ENCODE measurements around the gene TBX4.

TBX4 gene

DNA sequence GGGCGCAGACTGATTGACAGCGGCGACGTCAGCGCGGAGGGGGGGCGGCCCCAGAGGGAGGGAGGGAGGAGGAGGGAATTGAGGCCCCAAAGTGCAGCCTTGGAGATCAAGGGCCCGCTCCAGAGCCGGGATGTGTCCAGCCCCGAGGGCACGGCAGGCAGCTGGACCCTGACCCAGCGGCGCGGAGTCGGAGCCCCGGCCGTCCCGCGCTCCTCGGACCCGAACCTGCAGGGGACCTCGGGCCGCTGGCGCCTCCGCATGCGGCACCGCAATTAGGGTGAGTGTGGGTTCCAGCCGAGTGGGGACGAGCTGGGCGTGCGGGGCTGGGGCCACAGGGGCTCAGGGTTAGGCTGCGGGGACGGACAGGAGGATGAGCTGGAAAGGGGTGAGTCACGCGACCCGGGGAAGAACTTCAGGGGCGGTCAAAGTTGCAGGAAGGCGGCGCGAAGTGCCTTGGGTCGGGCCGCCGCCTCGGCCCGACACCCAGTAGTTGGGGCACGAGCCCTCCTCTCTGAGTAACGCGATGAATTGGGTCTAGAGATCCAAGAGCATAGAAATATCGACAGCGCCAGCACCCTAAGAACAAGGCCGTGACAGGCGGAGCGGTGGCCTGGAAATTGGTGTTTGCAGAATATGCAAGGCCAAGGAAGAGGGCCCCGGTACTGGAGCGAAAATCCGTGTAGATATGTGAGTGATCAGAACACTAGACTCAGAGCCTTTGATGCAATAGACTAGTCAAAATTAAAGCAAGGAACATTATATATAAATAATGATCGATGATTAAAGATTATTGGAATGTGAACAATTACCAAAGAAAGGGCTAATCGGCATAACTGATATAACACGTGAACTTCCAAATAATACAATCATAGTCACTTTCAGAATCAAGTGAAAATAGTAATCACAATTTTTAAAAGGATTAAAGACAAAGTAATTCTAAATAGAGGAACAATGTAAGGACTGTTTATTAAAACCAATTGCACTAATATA, at the start of gene TBX4:
Gene TBX4 (plus strand): TSS at position 122 of the 990 bp plus-strand sequence. CDS start 4,069 bp downstream, outside the sequence.
- DNase-seq (ENCODE audit: extremely low read depth in 1 of 2, low read depth in 1 of 2), result no peak

DNA sequence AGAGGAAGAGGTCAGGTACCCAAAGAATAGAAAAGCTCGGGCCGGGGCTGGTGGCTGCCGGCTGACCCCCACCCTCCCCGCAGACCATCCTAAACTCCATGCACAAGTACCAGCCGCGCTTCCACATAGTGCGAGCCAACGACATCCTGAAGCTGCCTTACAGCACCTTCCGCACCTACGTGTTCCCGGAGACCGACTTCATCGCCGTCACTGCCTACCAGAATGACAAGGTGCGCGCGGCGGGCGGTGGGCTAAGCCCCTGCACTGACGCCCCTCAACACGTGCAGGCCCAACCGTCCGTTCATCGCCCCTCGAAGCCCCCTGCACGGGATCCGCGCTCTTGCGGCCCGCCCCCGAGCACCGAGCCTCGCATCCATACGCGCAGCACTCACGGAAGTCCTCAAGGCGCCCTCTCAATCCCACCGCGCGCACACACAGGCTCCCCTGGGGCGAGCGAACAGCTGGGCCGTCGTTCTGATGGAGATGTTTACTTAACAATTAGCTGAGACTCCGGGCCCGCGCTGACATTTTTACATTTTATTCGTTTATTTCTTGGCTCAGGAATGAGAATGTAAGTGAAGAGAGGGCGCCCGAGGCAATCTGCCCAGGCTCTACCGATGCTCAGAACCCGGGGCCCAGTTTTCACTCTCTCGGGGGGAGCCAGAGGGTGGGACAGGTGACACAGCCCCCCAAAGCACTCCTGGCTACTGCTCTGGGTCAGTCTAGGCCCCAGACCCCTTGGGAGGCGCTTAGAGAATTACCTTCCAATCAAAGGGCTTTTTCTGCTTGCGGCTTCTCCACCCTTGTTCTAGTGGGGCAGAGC, 49.0 kb upstream of the TBX4 start:
- DNase-seq (ENCODE audit: extremely low read depth in 1 of 2, low read depth in 1 of 2), result no peak

DNA sequence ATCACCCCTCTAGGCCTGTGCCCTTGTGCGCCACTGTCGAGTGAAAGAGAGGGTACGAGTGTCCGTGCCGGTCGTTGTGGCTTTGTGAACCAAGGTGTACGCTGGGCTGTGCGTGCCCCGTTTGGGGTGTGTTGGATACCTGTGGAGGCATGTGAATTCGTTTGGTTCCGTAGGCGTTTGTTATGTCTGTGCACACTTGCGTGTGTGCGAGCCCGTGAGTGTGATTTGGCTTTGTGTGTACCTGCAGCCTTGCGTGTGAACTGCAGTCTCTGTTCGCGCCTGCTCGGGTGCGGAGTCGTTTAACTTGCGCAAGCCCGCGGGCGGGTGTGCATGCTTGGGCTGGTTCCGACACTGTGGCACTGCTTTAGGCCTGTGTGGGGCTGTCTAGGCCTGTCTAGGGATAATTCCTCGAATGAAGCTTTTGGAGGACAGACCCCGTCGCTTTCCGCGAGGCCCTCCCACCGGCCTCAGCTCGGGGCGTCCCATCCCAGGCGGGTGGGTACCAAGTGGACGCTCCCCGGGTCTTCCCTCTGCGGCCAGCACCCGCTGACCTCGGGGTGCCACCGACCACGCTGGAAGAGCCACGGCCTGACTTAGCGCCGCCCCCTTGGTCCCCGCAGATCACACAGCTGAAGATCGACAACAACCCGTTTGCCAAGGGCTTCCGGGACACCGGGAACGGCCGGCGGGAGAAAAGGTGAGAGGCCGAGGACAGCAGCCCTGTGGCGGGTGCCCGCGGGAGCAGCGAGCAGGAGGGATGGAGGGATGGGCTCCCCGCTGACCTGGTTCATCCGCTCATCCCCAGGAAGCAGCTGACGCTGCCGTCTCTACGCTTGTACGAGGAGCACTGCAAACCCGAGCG, 48.2 kb upstream of the TBX4 start:
- no peak for DNase-seq (ENCODE audit: extremely low read depth in 1 of 2, low read depth in 1 of 2)

DNA sequence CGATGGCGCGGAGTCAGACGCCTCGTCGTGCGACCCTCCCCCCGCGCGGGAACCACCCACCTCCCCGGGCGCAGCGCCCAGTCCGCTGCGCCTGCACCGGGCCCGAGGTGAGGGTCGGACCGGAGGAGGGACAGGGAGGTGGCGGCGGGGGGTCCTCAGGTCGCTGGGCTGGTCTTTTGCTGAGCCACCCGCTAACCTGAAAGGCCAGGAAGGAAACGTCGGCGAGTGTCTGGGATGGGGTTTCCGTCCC, 47.6 kb upstream of the TBX4 start:
- DNase-seq (ENCODE audit: extremely low read depth in 1 of 2, low read depth in 1 of 2), result no peak

DNA sequence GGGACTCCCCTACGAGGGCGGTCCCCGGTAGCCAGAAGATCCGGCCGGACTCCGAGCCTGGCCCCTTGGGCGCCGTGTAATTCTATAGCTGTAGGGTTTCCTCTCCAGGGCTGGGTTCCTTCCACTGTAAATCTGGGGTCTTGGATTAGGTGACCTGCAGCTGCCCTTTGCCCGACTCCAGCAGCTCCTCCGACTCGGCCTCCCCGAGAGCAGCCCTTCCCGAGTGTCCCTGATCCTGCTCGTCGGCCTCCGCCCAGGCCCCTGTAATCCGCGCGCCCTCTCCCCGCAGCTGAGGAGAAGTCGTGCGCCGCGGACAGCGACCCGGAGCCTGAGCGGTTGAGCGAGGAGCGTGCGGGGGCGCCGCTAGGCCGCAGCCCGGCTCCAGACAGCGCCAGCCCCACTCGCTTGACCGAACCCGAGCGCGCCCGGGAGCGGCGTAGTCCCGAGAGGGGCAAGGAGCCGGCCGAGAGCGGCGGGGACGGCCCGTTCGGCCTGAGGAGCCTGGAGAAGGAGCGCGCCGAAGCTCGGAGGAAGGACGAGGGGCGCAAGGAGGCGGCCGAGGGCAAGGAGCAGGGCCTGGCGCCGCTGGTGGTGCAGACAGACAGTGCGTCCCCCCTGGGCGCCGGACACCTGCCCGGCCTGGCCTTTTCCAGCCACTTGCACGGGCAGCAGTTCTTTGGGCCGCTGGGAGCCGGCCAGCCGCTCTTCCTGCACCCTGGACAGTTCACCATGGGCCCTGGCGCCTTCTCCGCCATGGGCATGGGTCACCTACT, 47.1 kb upstream of the TBX4 start:
- no peak for DNase-seq (ENCODE audit: extremely low read depth in 1 of 2, low read depth in 1 of 2)

DNA sequence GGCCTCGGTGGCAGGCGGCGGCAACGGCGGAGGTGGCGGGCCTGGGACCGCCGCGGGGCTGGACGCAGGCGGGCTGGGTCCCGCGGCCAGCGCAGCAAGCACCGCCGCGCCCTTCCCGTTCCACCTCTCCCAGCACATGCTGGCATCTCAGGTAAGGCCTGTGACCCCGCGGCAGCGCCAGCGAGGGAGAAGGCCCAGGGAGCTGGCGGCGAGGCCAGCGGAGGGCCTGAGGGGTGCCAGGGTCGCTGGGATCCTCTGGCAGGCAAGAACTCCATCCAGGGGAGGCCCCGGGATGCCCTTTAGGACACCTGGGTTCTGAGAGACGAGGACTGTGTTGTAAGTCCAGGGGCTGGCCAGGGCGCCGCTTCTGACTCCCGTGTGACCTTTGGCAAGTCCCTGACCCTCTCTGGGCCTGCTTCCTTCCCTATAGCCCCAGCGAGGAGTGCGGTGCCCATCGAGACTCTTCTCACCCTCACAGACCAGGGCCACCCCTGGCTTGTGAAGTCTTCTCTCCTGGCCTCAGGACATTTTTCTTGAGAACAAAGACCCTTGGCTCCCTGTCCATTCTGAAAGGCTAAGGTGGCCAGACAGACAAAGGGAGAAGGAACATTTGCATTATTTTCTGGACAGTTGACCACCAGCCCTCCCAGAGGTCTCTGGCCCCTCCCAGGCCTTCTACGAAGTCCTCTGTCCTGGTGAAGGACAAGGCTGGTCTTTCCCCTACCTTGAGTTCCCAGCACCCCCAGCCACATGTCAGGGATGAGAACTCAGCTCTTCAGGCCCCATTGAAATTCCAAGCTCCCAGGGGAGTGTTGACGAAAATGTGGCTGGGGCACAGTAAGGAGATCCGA, 46.3 kb upstream of the TBX4 start:
- DNase-seq (ENCODE audit: extremely low read depth in 1 of 2, low read depth in 1 of 2), result no peak

DNA sequence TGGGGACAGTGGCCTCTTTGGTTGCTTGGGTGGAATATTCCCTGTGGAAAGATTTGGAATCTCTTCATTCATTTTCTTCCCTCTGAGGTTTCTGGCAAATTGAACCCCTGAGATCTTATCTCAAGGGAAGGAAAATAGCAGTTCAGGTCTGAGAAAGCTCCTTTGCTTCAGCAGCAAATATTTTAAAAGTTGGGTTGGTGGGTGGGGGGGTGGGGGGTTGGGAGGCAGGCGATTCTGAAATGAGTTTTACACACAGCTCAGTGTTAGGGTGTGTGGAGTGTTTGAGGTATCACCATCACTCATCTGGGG, 45.7 kb upstream of the TBX4 start:
- DNase-seq (ENCODE audit: extremely low read depth in 1 of 2, low read depth in 1 of 2), result no peak

DNA sequence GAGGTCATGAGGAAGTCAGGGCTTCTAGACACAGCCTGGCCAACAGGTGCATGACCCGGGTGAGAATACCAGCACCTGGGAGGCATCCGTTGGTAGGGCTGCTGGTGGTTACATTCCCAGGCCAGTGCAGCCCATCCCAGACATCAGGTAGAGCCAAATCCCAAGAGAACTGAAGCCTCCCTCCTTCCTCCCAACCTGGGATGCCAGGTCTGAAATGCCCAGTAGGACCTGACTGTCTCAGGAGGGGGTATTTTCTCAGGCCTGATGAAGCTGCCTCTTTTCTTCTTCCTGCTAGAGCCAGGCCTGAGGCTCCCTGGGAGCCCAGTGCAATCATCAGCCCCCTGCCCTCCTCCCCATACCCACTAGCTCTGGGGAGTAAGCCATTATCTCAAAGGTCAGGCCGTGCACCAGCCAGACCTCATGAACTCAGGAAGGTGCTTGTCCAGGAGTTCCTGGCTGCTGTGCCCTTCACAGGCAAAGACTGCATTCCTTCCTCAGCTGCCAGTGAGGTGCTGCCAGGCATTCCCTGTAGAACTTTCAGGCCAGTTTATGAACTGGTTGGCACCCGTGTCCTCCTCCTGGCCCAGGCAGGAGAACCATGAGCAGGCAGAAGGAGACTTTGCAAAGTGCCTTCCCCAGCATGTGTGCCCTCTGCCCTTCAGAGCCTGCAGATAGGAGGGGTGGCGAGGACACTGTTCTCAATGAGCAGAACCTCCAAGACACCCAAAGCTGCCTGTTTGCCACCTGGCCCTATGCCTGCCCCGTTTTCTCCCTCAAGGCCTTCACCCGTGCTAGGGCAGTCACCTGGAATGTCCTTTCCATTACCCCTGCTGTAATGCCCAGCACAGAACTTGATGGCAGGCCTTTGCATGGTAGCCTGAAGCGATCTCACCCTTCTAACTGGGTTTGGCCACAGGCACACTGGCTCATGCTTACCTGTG, 45.0 kb upstream of the TBX4 start:
- no peak for DNase-seq (ENCODE audit: extremely low read depth in 1 of 2, low read depth in 1 of 2)

DNA sequence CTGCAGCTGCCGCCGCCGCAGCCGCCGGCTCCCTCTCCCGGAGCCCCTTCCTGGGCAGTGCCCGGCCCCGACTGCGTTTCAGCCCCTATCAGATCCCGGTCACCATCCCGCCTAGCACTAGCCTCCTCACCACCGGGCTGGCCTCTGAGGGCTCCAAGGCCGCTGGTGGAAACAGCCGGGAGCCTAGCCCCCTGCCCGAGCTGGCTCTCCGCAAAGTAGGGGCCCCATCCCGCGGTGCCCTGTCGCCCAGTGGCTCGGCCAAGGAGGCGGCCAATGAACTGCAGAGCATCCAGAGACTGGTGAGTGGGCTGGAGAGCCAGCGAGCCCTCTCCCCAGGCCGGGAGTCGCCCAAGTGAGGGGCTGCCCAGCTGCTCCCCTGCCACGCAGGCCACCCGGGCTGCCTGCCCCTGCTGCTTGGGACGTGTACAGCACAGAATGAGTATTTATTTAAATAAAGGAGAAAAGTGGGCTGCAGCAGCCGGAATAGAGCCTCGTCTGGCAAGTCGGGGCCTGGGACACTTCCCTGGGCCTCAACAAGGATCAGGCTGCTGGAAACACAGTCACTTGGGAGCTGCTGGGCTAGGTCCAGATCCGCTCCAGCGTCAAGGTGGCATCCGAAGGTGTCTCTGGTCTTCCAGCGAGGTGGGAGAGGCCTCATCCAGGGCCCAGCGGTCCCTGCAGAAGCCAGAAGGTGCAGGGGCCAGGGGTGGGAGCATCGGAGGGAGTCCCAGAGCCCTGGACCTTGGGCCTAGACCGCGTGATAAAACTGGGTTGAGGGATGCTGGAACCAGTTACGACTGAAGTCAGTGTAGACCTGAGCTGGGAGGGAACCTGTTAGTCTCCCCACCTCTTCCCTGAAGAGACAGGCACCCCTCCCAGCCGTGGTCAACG, 43.8 kb upstream of the TBX4 start:
- no peak for DNase-seq (ENCODE audit: extremely low read depth in 1 of 2, low read depth in 1 of 2)

DNA sequence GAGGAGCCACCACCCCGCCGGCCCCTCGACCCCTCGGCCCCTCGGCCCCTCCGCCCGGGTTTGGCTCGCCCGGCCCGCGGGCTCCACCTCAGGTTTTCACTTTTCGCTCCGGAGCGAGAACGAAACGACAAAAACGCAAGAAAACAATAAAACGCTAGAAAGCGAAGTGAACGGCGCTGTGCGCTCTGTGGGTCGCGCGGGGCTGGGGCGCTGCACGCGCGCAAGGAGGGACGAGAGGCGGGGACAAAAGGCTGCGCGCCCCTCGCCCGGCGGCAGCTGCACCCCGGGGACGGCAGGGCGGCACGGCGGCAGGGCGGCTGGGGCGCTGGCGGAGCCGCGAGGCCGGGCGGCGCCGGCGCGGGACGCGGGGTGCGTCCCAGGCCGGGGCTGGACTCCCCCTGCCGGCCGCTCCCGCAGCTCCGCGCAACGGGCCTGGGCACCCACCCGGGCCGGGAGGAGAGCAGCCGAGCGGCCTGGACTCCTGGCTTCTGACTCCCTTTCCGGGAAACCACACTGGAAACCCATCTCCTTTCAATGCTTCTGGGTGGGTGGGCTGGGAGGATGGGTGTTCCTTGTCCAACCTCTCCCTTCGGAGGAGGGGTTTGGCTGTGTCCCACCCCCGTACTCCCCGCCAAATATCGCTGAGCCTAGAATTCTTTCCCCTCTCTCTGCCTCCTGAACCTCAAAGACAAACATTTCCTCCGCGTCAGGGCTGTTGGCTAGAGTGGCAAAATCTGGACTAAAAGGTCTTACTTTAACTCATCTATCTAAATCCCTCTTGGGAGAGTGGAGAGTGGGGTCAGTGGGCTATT, 42.7 kb upstream of the TBX4 start:
- DNase-seq (ENCODE audit: extremely low read depth in 1 of 2, low read depth in 1 of 2), result no peak

DNA sequence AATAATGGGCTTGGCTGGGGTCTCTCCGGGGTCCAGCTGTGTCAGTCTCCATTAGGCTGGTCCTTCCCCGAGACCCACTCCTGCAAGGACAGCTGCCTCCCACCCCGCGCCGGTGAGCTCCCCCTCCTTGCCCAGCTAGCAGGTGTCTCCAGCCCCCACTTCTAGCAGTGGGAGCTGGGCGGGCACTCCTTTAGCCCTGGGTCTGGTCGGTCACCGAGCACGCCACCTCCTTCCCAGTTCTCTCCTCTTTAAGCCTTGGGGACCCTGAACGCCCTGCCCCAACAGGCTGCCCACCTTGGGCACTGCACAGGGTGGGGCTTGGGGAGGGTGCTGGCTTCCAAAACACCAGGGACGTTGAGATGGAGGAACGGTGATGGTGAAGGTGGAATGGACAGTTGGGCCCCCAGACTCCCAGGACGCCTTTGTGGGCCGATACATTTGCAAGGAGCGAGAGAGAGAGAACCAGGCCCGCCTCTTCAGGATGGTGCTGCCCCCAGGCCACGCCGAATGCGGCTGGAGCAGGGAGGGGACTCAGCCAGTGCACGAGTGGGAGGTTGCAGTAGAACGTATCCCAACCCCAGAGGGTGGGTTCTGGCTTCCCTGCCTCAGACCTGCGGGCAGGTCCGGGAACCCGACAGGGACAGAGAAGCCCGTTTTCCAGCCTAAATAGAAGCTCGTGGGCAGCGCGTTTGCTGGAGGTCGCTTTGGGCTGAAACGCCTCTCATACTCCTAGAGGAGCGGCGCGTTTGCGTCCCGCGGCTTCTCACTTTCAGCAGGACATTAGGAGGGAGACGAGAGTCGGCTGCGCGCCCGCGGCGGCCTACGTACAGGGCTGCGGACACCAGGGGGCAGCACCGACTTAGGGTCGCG, 41.8 kb upstream of the TBX4 start:
- DNase-seq (ENCODE audit: extremely low read depth in 1 of 2, low read depth in 1 of 2), result peak; percentile 49 to 70

DNA sequence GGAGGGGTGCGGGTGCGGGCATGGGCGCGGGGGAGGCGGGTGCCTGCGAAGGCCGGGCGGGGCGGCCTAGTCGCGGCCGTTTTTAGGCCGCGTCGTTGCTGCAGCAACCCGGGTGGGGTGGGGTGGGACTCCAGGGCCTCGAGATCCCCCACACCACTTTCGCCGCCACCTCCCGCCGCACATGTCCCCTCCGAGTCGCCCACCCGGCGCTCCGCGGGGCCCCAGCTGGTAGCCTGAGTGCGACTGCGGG, 41.3 kb upstream of the TBX4 start:
- DNase-seq (ENCODE audit: extremely low read depth in 1 of 2, low read depth in 1 of 2), result no peak

DNA sequence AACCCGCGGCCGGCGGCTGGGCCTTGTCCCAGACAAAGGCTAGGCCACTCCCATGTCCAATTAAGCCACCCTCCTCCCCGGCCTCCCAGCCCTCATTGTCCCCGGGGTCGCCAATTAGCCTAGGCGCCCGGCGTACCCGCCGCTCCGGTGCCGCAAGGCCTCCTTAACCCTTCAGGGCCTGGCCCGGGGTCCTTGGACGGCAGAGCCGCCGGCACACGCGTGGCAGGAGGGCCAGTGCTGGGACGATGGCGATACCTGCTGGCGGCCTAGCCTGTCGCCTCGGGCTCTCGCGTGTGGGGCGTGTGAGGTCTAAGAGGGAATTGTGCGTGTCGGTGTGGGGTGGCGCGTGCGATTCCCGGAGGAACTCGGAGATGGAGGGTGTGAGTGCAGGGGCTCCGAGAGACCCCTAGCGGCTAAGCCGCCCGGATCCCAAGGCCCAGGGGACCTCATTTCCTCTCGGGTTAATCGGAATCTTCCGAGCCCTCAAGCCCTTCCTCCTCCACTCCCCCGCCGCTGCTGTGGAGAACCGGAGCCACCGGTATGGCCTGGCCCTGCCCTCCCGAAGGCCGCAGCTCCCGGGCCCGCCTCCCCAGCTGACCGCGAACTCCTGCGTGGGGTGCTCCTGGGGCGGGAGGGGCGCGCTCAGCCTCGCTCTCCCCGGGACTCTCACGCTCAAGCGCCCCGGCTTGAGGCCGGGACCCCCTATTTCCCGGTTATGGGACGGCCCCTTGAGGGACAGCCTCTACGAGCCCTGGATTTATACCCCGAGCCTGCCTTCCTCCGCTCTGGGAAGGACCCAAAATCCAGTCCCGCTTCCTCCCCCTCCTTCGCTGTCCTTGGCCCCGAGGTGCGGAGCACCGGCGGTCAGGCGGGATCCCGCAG, 40.7 kb upstream of the TBX4 start:
- no peak for DNase-seq (ENCODE audit: extremely low read depth in 1 of 2, low read depth in 1 of 2)

DNA sequence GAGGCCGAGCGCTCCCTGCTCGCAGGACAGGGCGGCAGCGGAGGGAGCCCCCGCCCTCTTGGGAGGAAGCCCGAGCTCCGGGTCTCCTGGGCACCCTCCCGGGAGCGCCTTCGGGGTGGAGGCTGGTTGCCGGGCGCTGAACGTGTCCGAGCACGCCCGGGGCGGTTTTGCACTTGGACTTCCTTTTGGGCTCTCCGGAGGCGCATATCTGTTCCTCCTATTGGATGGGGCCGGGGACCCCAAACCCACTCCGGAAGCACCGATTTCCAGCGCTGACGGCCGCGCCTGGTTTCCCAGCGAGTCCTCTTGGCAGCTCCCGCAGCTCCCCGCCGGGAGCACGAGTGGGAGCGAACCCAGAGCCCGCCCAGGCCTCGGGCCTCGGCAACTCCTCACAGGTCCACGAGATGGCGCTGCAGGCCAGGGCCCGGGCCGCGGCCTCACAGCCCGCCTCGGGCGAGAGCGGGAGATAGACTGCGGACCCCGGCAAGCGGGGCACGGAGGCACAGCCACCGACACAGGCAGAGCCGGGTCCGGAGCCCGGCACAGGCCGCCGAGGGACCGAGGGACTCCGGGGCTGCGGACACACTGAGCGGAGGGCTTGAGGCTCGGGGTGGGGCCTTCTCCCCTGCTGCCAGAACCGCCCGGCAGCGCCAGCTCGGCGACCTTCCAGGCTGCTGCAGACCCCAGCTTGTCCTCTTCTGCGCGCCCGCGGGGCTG, 39.9 kb upstream of the TBX4 start:
- DNase-seq (ENCODE audit: extremely low read depth in 1 of 2, low read depth in 1 of 2), result peak; percentile 35 to 69

All from activated CD8-positive, alpha-beta memory T cell treated with anti-CD3 and anti-CD28 coated beads for 1 hour (primary cell).